K562 (cell line): ENCODE results near the gene CCDC184. TPM values are rescaled to one million over a fixed set of nuclear protein-coding genes. Genes with fewer than 3 reads are reported as not detected.

Source experiments
- ATAC-seq: fragments of 200-7000 bp; cut with Tn5 transposase; 3 replicates; pipeline ENCODE4 v1.9.1; 2020; ENCODE audit warnings: moderate library complexity
- BruUV-seq: library from RNA; stranded (reverse); fragments of 400-500 nt; replicated peaks from 2 replicates; lab custom pipeline; 2021; lab: Mats Ljungman, UMichigan
- CTCF ChIA-PET: fragments of 300-600 bp; formaldehyde crosslinking; extraction: SDS; loops from one replicate; lab custom pipeline; 2021; ENCODE audit warnings: low intra/inter-chr PET ratio; lab: Yijun Ruan, JAX
- POLR2A ChIA-PET: fragments of 300-600, 350-650 bp; sonication (Branson Sonifier 250); formaldehyde crosslinking; extraction: SDS; loops from one replicate; lab custom pipeline; 2021; ENCODE audit warnings: antibody characterized with exemption, inconsistent platforms; lab: Yijun Ruan, JAX
- DNase-seq, 4 experiments: peaks; one replicate each; pipeline versions ENCODE4 v3.0.0 to v3.0.0-alpha.2; 2011 to 2018; ENCODE audit warnings: low spot score in 3 of 4, mixed read lengths in 3 of 4; ENCODE audit errors: extremely low read depth in 1 of 4
- FAIRE-seq: peaks from 2 replicates; lab custom pipeline; 2011; peaks lifted over from hg19 to GRCh38; lab: Jason Lieb, UNC
- H2AFZ ChIP-seq: 2 replicates; pipeline ENCODE4 v1.6.0; 2011; ENCODE audit warnings: low read depth, low read length, control low read depth, inconsistent platforms
- H3K27ac ChIP-seq: fragments of 200-600 bp; 3 replicates; pipeline ENCODE4 v1.8.0; 2011; ENCODE audit warnings: low read depth, mild to moderate bottlenecking, control low read depth, inconsistent platforms, low read length, moderate library complexity, mixed read lengths; ENCODE audit errors: extremely low read depth
- H3K27me3 ChIP-seq, 2 experiments: fragments of 300-600 bp in 1 of 2; 2 replicates in 1 of 2; 3 replicates in 1 of 2; pipeline versions ENCODE4 v1.6.0 to v1.8.0; 2011; ENCODE audit warnings: inconsistent platforms in 2 of 2, low read length in 2 of 2, mild to moderate bottlenecking in 1 of 2, mixed read lengths in 1 of 2, moderate library complexity in 1 of 2; ENCODE audit not compliant: control insufficient read depth in 2 of 2, insufficient read depth in 2 of 2
- H3K36me3 ChIP-seq: fragments of 300-600 bp; 3 replicates; pipeline ENCODE4 v1.8.0; 2011; ENCODE audit warnings: mild to moderate bottlenecking, low read length, inconsistent platforms; ENCODE audit not compliant: control insufficient read depth, insufficient read depth
- H3K4me1 ChIP-seq, 2 experiments: fragments of 200-600 bp in 1 of 2; replicated peaks in 1 of 2; 2 replicates in 1 of 2; 3 replicates in 1 of 2; pipeline versions ENCODE4 v1.5.1 to v1.8.0; 2011; ENCODE audit warnings: inconsistent platforms in 2 of 2, low read length in 2 of 2, mild to moderate bottlenecking in 1 of 2, mixed read lengths in 1 of 2, moderate library complexity in 1 of 2; ENCODE audit not compliant: control insufficient read depth in 2 of 2, insufficient read depth in 2 of 2
- H3K4me2 ChIP-seq: 2 replicates; pipeline ENCODE4 v1.6.1; 2011; ENCODE audit warnings: low read length, control low read depth, inconsistent platforms, mixed read lengths; ENCODE audit not compliant: insufficient read depth
- H3K4me3 ChIP-seq: fragments of 200-600 bp; sonication (generic), shearing (Covaris generic); 2 replicates; pipeline ENCODE4 v1.5.1; 2016; ENCODE audit warnings: control low read depth, inconsistent platforms
- H3K79me2 ChIP-seq: fragments of 200-600 bp; 3 replicates; pipeline ENCODE4 v1.8.0; 2011; ENCODE audit warnings: low read length, inconsistent platforms; ENCODE audit not compliant: control insufficient read depth, insufficient read depth
- H3K9ac ChIP-seq, 2 experiments: 2 replicates each; pipeline versions ENCODE4 v1.6.0 to v1.6.1; 2011; ENCODE audit warnings: low read depth in 2 of 2, low read length in 2 of 2, control low read depth in 1 of 2, inconsistent platforms in 1 of 2, mild to moderate bottlenecking in 1 of 2, mixed read lengths in 1 of 2; ENCODE audit not compliant: insufficient read depth in 1 of 2
- H3K9me1 ChIP-seq: one replicate; pipeline ENCODE4 v1.6.0; 2011; ENCODE audit warnings: inconsistent platforms, mild to moderate bottlenecking, low read length, moderate library complexity; ENCODE audit not compliant: control insufficient read depth, insufficient read depth
- H3K9me3 ChIP-seq: replicated peaks from 2 replicates; pipeline ENCODE4 v1.5.1; 2011; ENCODE audit warnings: low read depth, low read length, inconsistent platforms; ENCODE audit not compliant: control insufficient read depth, insufficient read depth
- H4K20me1 ChIP-seq: replicated peaks from 2 replicates; pipeline ENCODE4 v1.6.1; 2011; ENCODE audit warnings: low read length, inconsistent platforms, mixed read lengths; ENCODE audit not compliant: control insufficient read depth, insufficient read depth
- C11orf30 ChIP-seq: fragments of 450-650 bp; IDR thresholded peaks from 2 replicates; pipeline ENCODE4 v1.6.1; 2016; ENCODE audit warnings: low read depth, mild to moderate bottlenecking
- CSDE1 ChIP-seq, 2 experiments: fragments of 450-650 bp; IDR thresholded peaks; 2 replicates each; pipeline ENCODE4 v1.6.1; 2016; ENCODE audit warnings: mild to moderate bottlenecking in 1 of 2
- FOXP4 ChIP-seq: sonication (generic); formaldehyde crosslinking; IDR thresholded peaks from 2 replicates; pipeline ENCODE4 v1.8.0; 2022; ENCODE audit warnings: mild to moderate bottlenecking, missing genetic modification reagents, borderline replicate concordance
- HDAC2 ChIP-seq: fragments of 450-650 bp; IDR thresholded peaks from 2 replicates; pipeline ENCODE4 v1.6.1; 2016; ENCODE audit warnings: mild to moderate bottlenecking
- HDAC8 ChIP-seq: fragments of 450-650 bp; IDR thresholded peaks from 2 replicates; pipeline ENCODE4 v1.6.1; 2016; ENCODE audit warnings: mild to moderate bottlenecking, missing genetic modification characterization, moderate library complexity, missing compliant biosample characterization
- HNRNPL ChIP-seq: fragments of 200-400 bp; formaldehyde crosslinking; IDR thresholded peaks from 2 replicates; pipeline ENCODE4 v1.6.1; 2017; ENCODE audit warnings: low read depth, mild to moderate bottlenecking, low read length
- MAFF ChIP-seq: IDR thresholded peaks from 2 replicates; pipeline ENCODE4 v1.6.1; 2012; ENCODE audit warnings: low read length, improper control_type of control experiment
- MAFG ChIP-seq: fragments of 450-650 bp; conservative IDR thresholded peaks from 2 replicates; pipeline ENCODE4 v1.6.1; 2016; ENCODE audit warnings: missing genetic modification characterization, missing compliant biosample characterization
- MAFK ChIP-seq: IDR thresholded peaks from 2 replicates; pipeline ENCODE4 v1.6.1; 2011; ENCODE audit warnings: low read length, improper control_type of control experiment
- MBD1 ChIP-seq: fragments of 250-450 bp; sonication (Bioruptor Pico); IDR thresholded peaks from 2 replicates; pipeline ENCODE4 v1.8.0; 2022; ENCODE audit warnings: inconsistent platforms
- RAD21 ChIP-seq, 2 experiments: fragments of 250-450 bp in 1 of 2; fragments of 450-650 bp in 1 of 2; sonication (Bioruptor Pico) in 1 of 2; formaldehyde crosslinking in 1 of 2; IDR thresholded peaks in 1 of 2; conservative IDR thresholded peaks in 1 of 2; 2 replicates each; pipeline versions ENCODE4 v1.4.0 to v1.8.0; 2020 to 2022; ENCODE audit warnings: mild to moderate bottlenecking in 2 of 2, moderate library complexity in 1 of 2
- RCOR1 ChIP-seq, 2 experiments: IDR thresholded peaks; 2 replicates each; pipeline ENCODE4 v1.6.1; 2012; ENCODE audit warnings: low read depth in 2 of 2, low read length in 2 of 2, borderline replicate concordance in 1 of 2, improper control_type of control experiment in 1 of 2
- RNF2 ChIP-seq: sonication (generic); IDR thresholded peaks from 2 replicates; pipeline ENCODE4 v1.6.1; 2016
- SIX5 ChIP-seq, 2 experiments: IDR thresholded peaks; 2 replicates each; pipeline ENCODE4 v1.6.1; 2011; ENCODE audit warnings: low read length in 2 of 2, borderline replicate concordance in 1 of 2, low read depth in 1 of 2, mild to moderate bottlenecking in 1 of 2, moderate library complexity in 1 of 2; ENCODE audit not compliant: insufficient read depth in 1 of 2
- SMARCA4 ChIP-seq: fragments of 450-650 bp; IDR thresholded peaks from 2 replicates; pipeline ENCODE4 v1.6.1; 2016
- SMARCE1 ChIP-seq: fragments of 450-650 bp; IDR thresholded peaks from 2 replicates; pipeline ENCODE4 v1.7.1; 2016; ENCODE audit warnings: mild to moderate bottlenecking
- SNRNP70 ChIP-seq: fragments of 200-400 bp; formaldehyde crosslinking; optimal IDR thresholded peaks from 2 replicates; pipeline ENCODE3; 2017; ENCODE audit warnings: low read depth, low read length
- TRIM28 ChIP-seq: fragments of 450-650 bp; IDR thresholded peaks from 2 replicates; pipeline ENCODE4 v1.6.1; 2017
- ZNF41 ChIP-seq: fragments of 250-450 bp; sonication (Bioruptor Pico); conservative IDR thresholded peaks from 2 replicates; pipeline ENCODE4 v1.4.0; 2020; ENCODE audit warnings: mild to moderate bottlenecking
- ZNF561 ChIP-seq: fragments of 450-650 bp; formaldehyde crosslinking; conservative IDR thresholded peaks from 2 replicates; pipeline ENCODE4 v1.4.0; 2020; ENCODE audit warnings: mild to moderate bottlenecking, moderate library complexity
- ZNF668 ChIP-seq: fragments of 250-450 bp; sonication (Bioruptor Pico); IDR thresholded peaks from 2 replicates; pipeline ENCODE4 v1.8.0; 2022; ENCODE audit warnings: mild to moderate bottlenecking, inconsistent platforms
- ZSCAN29 ChIP-seq: fragments of 450-650 bp; IDR thresholded peaks from 2 replicates; pipeline ENCODE4 v1.6.1; 2017
- WGBS: fragments of 100-300 bp; shearing (Covaris generic); methylation state at CpG from one replicate; pipeline ENCODE4 v1.1.6; 2016; ENCODE audit warnings: low coverage, mixed read lengths; ENCODE audit not compliant: insufficient coverage; ENCODE audit errors: missing lambda C conversion rate; 5-methylcytosine and 5-hydroxymethylcytosine counted together
- in situ Hi-C: fragments of 300-500 bp; cut with MboI; formaldehyde crosslinking; loops from 4 replicates; pipeline ENCODE4 v1.15.0; 2018; ENCODE audit warnings: inconsistent platforms, mixed read lengths
- intact Hi-C: fragments of 100-400 bp; cut with micrococcal nuclease; formaldehyde crosslinking; loops from 2 replicates; pipeline ENCODE4 v1.14.2; 2022
- polyA plus RNA-seq, 8 experiments: library from polyadenylated mRNA; depleted of rRNA in 4 of 8; stranded (reverse) in 5 of 8; unstranded in 3 of 8; fragments of >200 nt; fragmentation: Nextera tagmentation in 2 of 8; fragmentation: Illumina TruSeq in 1 of 8; extraction: Ambion mirVana in 2 of 8; extraction: Trizol in 1 of 8; gene quantifications; 2 replicates each; pipeline versions ENCODE4 v1.2.1 to v1.2.3, GENCODE V29; 2011 to 2014; ENCODE audit warnings: inconsistent platforms in 1 of 8, missing spikeins in 1 of 8
- total RNA-seq, 7 experiments: library from RNA; depleted of rRNA in 6 of 7; stranded (reverse); fragments of >200 nt in 6 of 7; fragmentation: Illumina TruSeq in 2 of 7; extraction: Trizol in 2 of 7; gene quantifications; 2 replicates each; pipeline versions ENCODE4 v1.2.1 to v1.2.3, GENCODE V29; 2011 to 2021; ENCODE audit warnings: low replicate concordance in 1 of 7

Gene CCDC184
- total and polyA plus RNA-seq, 9 of the 15 experiments (the other 6 are each of a cell fraction or from before 2014, with no cell fraction given), result 0.09 TPM; not detected in 8

GRCh38 chr12:48197549-48197970 lies 14.1 kb downstream of the CCDC184 start:
- Histone ChIP-seq H4K20me1 (no peaks in the 10 kb centered on the region), H3K9me1 (no peaks in the 10 kb centered on the region), H3K36me3 (no peaks in the 10 kb centered on the region; the same call in 2 of the 3 replicates), H3K4me2 (peak overlapping the region; percentile 99), H3K9me3 (no peaks in the 10 kb centered on the region), H3K27me3 (no peaks in the 10 kb centered on the region; a peak in 1 of 5 replicates), H3K79me2 (peaks cover 22% of the 10 kb centered on the region), H3K9ac (peak overlapping the region; percentile 86 to 100; a peak in 2 of 4 replicates), H2AFZ (peak overlapping the region; percentile 93), H3K27ac (peak overlapping the region; percentile 100), H3K4me3 (peak overlapping the region; percentile 73), H3K4me1 (peaks cover 4 to 9% of the 10 kb centered on the region in 2 experiments; a peak in 3 of 5 replicates)
- ChIA-PET CTCF (interaction anchor here (0.6 to 1.0 kb wide), 3 partner anchors 8 to 400 kb away, joined by 3 to 5 read pairs (median 3); no protein-coding TSS in a partner anchor), POLR2A (interaction anchor here (0.6 to 1.9 kb wide), 7 partner anchors 15 to 328 kb away, joined by 3 to 7 read pairs (median 4); no protein-coding TSS in a partner anchor)
- ATAC-seq, result peak; percentile 58
- FAIRE-seq, result peak; percentile 42
- 0% methylated on average over 10 of the region's 10 CpGs for WGBS
- peak; percentile 20 to 48 (median 34) for DNase-seq
- intact Hi-C loops, result loop anchor here (1.0 kb wide), 1 partner anchor 257 kb away; no protein-coding TSS in a partner anchor
- BruUV-seq, result TSS peak; percentile 76
- in situ Hi-C loops, result no loop called here
- TF ChIP-seq MAFK (peak; percentile 59; the same call in 1 of the 2 replicates), ZNF668 (no peak), SMARCA4 (peak; percentile 32; the same call in 1 of the 2 replicates), MAFG (tag) (peak; percentile 84), SIX5 (IDR thresholded peaks at IDR 0.05; ENCODE audit: borderline replicate concordance in 1 of 2, insufficient read depth in 1 of 2, low read depth in 1 of 2, low read length in 2 of 2) (no peak), RAD21 (CRISPR knock-in tag; conservative IDR thresholded peaks at IDR 0.05 in 1 of 2, IDR thresholded peaks at IDR 0.05 in 1 of 2) (peak in 1 of 2 experiments; percentile 38; a peak in 1 of 4 replicates), SNRNP70 (no peak), C11orf30 (peak; percentile 94), HDAC8 (tag) (0 out of 2 replicates have a peak, but pooled peaks have one; percentile 35), TRIM28 (0 out of 2 replicates have a peak, but pooled peaks have one; percentile 14), RNF2 (no peak), HDAC2 (0 out of 2 replicates have a peak, but pooled peaks have one; percentile 40), HNRNPL (no peak), ZNF561 (CRISPR knock-in tag) (no peak), SMARCE1 (0 out of 2 replicates have a peak, but pooled peaks have one; percentile 20), FOXP4 (CRISPR knock-in tag) (no peak), CSDE1 (IDR thresholded peaks at IDR 0.05) (no peak), MBD1 (CRISPR knock-in tag) (no peak), MAFF (peak; percentile 62; the same call in 1 of the 2 replicates), RCOR1 (IDR thresholded peaks at IDR 0.05; ENCODE audit: borderline replicate concordance in 1 of 2, low read depth in 2 of 2, low read length in 2 of 2) (peak in 1 of 2 experiments; percentile 65; a peak in 2 of 4 replicates), ZNF41 (CRISPR knock-in tag) (no peak), ZSCAN29 (no peak)
